ENCODE results near the gene LRRC26.
"Not testable (repeated sequence)": the region's sequence is repeated elsewhere in the genome, so short reads cannot be mapped to it uniquely, and the experiment has no call there.

The LRRC26 gene

DNA sequence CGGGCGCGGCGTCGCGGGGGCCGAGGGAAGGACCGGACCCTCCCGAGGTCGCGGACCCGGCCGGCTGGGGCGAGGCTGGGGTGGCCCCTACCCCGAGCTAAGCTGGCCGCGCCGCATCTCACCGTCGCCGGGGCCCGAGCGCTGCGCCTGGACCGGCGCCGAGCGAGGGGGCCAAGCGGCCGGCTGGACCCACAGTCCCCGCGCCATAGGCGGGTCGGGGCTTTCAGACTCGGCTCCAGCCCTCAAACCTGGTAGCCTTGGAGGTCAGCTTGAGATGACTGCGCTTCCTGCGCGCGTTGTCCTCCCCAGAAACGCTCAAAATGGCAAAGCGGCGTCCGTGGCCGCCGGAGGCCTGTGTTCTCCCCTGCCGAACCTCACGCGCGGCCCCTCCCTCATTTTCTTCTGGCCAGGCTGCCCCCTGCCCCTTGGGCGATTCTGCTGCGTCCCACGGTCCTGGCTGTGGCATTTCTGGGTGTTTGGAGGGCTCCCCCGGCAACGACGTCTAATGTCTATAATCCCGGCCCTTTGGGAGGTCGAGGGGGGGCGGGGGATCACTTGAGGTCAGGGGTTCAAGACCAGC, 39.6 kb downstream of the LRRC26 start:
- DNase-seq = no peak

DNA sequence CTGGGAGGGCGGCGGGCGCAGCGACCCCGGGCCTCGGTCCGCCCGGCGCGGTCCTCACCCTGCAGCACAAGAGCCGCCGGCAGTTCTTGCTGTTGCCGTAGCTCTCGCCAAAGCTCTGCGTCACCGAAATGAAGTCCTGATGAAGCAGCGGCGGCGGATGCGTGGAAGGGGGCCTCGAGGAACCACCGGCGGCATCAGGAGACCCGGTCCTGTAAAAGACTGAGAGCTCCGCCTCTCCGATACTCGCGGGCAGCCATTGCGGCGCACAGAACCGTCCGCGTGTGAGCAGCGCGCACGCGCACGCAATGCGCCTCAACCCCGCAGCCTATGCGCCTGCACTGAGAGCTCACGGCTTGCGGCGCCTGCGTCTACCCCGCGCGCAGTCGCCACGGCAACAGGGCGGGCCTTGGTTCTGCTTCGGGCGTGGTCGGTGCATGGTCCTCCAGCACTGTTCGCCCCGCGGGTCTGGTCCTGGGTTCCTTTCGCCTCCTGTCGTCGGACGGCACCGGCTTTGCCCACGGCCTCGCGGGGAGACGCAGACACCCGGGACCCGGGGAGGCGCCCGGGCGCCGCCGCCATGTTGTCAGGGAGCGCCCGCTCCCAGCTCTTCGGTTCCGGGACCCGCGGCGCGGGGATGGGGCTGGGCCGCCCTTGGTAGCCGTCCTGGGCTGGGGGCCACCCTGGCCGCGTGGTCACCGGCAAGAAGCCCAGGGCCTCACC, 40.2 kb downstream of the LRRC26 start:
- peak; percentile 89 for DNase-seq

DNA sequence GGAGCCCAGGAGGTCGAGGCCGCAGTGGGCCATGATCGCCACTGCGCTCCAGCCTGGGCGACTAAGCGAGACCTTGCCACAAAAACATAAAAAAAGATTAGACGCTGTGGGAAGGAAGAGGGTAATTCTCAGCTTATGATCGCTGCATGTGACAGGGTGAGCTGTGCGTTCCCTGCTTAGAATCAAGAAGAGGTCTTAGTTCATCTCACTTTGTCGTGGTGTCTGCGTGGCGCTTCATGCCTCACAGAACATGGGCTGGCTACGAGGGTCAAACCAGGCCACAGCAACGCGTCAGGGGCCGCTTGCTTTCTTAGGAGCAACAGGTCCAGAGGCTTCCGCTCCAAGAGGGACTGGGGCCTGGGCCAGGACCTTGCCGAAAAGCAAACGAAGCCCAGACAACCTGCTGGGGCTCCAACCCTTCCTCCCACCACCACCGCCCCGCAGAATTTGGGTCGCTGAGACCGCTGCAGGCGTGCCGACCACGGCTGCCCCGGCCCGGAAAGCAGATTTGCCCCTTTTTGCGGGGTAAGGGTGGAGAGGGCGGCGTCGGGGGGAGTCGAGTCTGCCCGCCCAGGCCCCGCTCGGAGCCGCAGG, 40.9 kb downstream of the LRRC26 start:
- DNase-seq = no peak

- DNase-seq = no peak
These were observed 41.5 kb downstream of the LRRC26 start for GRCh38 chr9:137128158-137128861.

DNA sequence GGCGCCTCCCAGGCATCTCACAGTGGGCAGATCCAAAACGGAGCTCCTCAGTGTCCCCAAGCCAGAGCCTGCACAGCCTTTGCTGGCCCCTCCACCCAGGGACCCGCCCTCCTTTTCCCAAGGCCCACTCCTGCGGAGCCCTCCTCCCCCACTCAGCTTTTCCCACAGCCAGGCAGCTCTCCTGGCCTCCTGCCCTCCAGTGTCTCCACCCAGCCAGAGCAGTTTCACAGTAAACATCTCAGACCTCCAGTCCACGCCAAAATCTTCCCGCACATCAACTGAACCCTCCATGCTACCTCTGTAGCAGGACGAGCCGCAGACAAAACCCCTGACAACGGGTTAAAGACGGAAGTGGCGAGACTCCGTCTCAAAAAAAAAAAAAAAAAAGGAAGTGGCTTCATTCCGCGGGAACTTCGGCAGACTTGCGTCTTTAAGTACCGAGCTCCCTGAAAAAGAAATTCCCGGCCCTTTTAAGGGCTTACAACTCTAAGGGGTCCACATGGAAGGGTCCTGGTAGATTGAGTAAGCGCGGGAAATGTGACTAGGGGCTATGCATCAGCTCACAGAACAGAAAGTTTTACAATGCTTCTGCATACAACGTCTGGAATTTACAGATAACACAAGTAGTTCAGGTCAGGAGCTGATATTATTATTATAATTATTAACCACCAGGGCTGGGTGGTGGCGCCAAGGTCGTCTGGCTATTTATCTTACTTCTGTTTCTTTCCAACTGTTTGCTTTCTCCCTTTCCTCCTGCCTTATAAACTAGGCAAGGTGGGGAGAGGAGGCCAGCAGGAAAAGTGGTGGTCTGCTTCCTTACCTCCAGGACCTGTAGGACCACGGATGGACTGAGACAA, 42.3 kb downstream of the LRRC26 start:
- no peak for DNase-seq

- DNase-seq = no peak
These were observed 43.1 kb downstream of the LRRC26 start for GRCh38 chr9:137126786-137127185.

GRCh38 chr9:137123952-137124462, 45.8 kb downstream of the LRRC26 start:
- not testable (repeated sequence) for DNase-seq

GRCh38 chr9:137123468-137123837, 46.4 kb downstream of the LRRC26 start:
- DNase-seq = no peak

DNA sequence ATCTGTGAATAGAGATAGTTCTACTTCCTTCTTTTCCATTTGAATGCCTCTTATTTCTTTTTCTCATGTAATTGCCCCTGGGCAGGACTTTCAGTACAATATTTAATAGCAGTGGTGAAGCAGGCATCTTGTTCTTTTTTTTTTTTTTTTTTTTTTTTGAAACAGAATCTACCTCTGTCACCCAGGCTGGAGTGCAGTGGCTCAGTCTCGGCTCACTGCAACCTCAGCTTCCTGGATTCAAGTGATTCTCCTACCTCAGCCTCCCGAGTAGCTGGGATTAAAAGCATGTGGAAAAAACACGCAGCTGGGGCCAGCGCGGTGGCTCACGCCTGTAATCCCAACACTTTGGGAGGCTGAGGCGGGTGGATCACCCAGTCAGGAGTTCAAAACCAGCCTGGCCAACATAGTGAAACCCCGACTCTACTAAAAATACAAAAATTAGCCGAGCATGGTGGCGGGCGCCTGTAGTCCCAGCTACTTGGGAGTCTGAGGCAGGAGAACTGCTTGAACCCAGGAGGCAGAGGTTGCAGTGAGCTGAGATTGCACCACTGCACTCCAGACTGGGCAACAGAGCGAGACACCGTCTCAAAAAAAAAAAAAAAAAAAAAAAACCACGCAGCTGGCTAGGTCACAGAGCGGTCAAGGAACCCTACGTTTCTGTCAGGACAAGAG, 46.9 kb downstream of the LRRC26 start:
- DNase-seq = not testable (repeated sequence)

- not testable (repeated sequence) for DNase-seq
These were observed 47.7 kb downstream of the LRRC26 start for GRCh38 chr9:137121927-137122795.
